Activated naive CD4-positive, alpha-beta T cell treated with anti-CD3 and anti-CD28 coated beads for 36 hours (primary cell): ENCODE data around the gene LTBR. TPM values are rescaled to one million over a fixed set of nuclear protein-coding genes. Genes with fewer than 3 reads are reported as not detected.
A peak's percentile ranks its signal among the peaks of the same experiment; 100 is the strongest.

ENCODE experiments used
- CTCF ChIA-PET: fragments of 350-600 bp; sonication (Branson Sonifier 250); formaldehyde crosslinking; loops from one replicate; lab custom pipeline; 2021; ENCODE audit warnings: antibody characterized with exemption; lab: Charles Lee
- DNase-seq: peaks from one replicate; pipeline ENCODE4 v3.0.0-alpha.2; 2020
- H3K27ac Mint-ChIP-seq: one replicate; pipeline ENCODE4 v1.8.0; 2021; ENCODE audit warnings: mild to moderate bottlenecking, mixed read lengths
- H3K27me3 Mint-ChIP-seq: one replicate; pipeline ENCODE4 v1.8.0; 2021; ENCODE audit warnings: low read depth, mixed read lengths
- H3K36me3 Mint-ChIP-seq: one replicate; pipeline ENCODE4 v1.8.0; 2021; ENCODE audit warnings: low read depth, mixed read lengths
- H3K4me1 Mint-ChIP-seq: one replicate; pipeline ENCODE4 v1.8.0; 2021; ENCODE audit warnings: low read depth, mixed read lengths
- H3K4me3 Mint-ChIP-seq: one replicate; pipeline ENCODE4 v1.8.0; 2021; ENCODE audit warnings: mild to moderate bottlenecking, moderate library complexity, mixed read lengths
- H3K9me3 Mint-ChIP-seq: one replicate; pipeline ENCODE4 v1.8.0; 2021; ENCODE audit warnings: mixed read lengths
- intact Hi-C: fragments of 100-400 bp; cut with micrococcal nuclease; formaldehyde crosslinking; loops from one replicate; pipeline ENCODE4 v1.15.1; 2023
- total RNA-seq, 2 experiments: library from RNA; stranded (reverse); gene quantifications; one replicate each; pipeline ENCODE4 v1.2.3, GENCODE V29; 2021

The LTBR gene
- total RNA-seq, 2 experiments from 2014 or later, result 2.1 to 3.1 TPM

GRCh38 chr12:6393109-6393508 lies 9.1 kb downstream of the LTBR start:
- no peaks in the 10 kb centered on the region for H3K9me3 Mint-ChIP-seq
- intact Hi-C loops, result no loop called here

GRCh38 chr12:6394398-6394797 lies 10.4 kb downstream of the LTBR start:
- intact Hi-C loops, result no loop called here
- Mint-ChIP-seq H3K4me1 (no peaks in the 10 kb centered on the region), H3K4me3 (no peak overlapping the region), H3K27ac (no peak overlapping the region), H3K9me3 (no peaks in the 10 kb centered on the region), H3K36me3 (no peaks in the 10 kb centered on the region), H3K27me3 (no peaks in the 10 kb centered on the region)
- CTCF ChIA-PET, result no interaction called here
- DNase-seq, result no peak

More at GRCh38 chr12:6393109-6393508, 9.1 kb downstream of the LTBR start:
- H3K4me3 Mint-ChIP-seq, result no peak overlapping the region
- no peaks in the 10 kb centered on the region for H3K4me1 Mint-ChIP-seq
- DNase-seq, result no peak
- no peak overlapping the region for H3K27ac Mint-ChIP-seq
- CTCF ChIA-PET, result no interaction called here
- H3K27me3 Mint-ChIP-seq, result no peaks in the 10 kb centered on the region
- H3K36me3 Mint-ChIP-seq, result no peaks in the 10 kb centered on the region

- H3K9me3 Mint-ChIP-seq, result no peaks in the 10 kb centered on the region
- H3K27ac Mint-ChIP-seq, result no peak overlapping the region
- no peak for DNase-seq
- H3K4me3 Mint-ChIP-seq, result no peak overlapping the region
- intact Hi-C loops, result no loop called here
- no peaks in the 10 kb centered on the region for H3K36me3 Mint-ChIP-seq
- H3K27me3 Mint-ChIP-seq, result no peaks in the 10 kb centered on the region
- no peaks in the 10 kb centered on the region for H3K4me1 Mint-ChIP-seq
- CTCF ChIA-PET, result no interaction called here
Measured at GRCh38 chr12:6396031-6396430, 12.1 kb downstream of the LTBR start.

GRCh38 chr12:6399884-6400644 lies 16.1 kb downstream of the LTBR start:
- CTCF ChIA-PET, result interaction anchor here (1.3 kb wide), 1 partner anchor 65 kb away, joined by 3 read pairs; no protein-coding TSS in a partner anchor
- H3K4me1 Mint-ChIP-seq, result no peaks in the 10 kb centered on the region

GRCh38 chr12:6404390-6404789 lies 20.4 kb downstream of the LTBR start:
- CTCF ChIA-PET, result no interaction called here
- no peak overlapping the region for H3K4me3 Mint-ChIP-seq
- H3K27me3 Mint-ChIP-seq, result no peaks in the 10 kb centered on the region
- H3K27ac Mint-ChIP-seq, result no peak overlapping the region
- no peaks in the 10 kb centered on the region for H3K4me1 Mint-ChIP-seq
- no peaks in the 10 kb centered on the region for H3K9me3 Mint-ChIP-seq
- DNase-seq, result no peak
- no peaks in the 10 kb centered on the region for H3K36me3 Mint-ChIP-seq
- intact Hi-C loops, result no loop called here

More at GRCh38 chr12:6399884-6400644, 16.1 kb downstream of the LTBR start:
- no peak for DNase-seq
- H3K9me3 Mint-ChIP-seq, result no peaks in the 10 kb centered on the region
- no peak overlapping the region for H3K4me3 Mint-ChIP-seq
- no peak overlapping the region for H3K27ac Mint-ChIP-seq
- intact Hi-C loops, result no loop called here
- no peaks in the 10 kb centered on the region for H3K27me3 Mint-ChIP-seq
- H3K36me3 Mint-ChIP-seq, result no peaks in the 10 kb centered on the region

GRCh38 chr12:6405963-6406362 lies 22.0 kb downstream of the LTBR start:
- CTCF ChIA-PET, result no interaction called here
- Mint-ChIP-seq H3K9me3 (no peaks in the 10 kb centered on the region), H3K36me3 (no peaks in the 10 kb centered on the region), H3K4me3 (no peak overlapping the region), H3K27me3 (no peaks in the 10 kb centered on the region), H3K27ac (no peak overlapping the region), H3K4me1 (no peaks in the 10 kb centered on the region)
- intact Hi-C loops, result no loop called here
- no peak for DNase-seq

- Mint-ChIP-seq H3K9me3 (no peaks in the 10 kb centered on the region), H3K4me1 (no peaks in the 10 kb centered on the region), H3K36me3 (no peaks in the 10 kb centered on the region), H3K27ac (no peak overlapping the region), H3K27me3 (no peaks in the 10 kb centered on the region), H3K4me3 (no peak overlapping the region)
- CTCF ChIA-PET, result no interaction called here
- intact Hi-C loops, result no loop called here
- no peak for DNase-seq
Measured at GRCh38 chr12:6407236-6407954, 23.4 kb downstream of the LTBR start.

GRCh38 chr12:6416596-6416995 lies 32.6 kb downstream of the LTBR start:
- Mint-ChIP-seq H3K4me1 (peaks cover 8% of the 10 kb centered on the region), H3K9me3 (no peaks in the 10 kb centered on the region), H3K27me3 (no peaks in the 10 kb centered on the region), H3K36me3 (no peaks in the 10 kb centered on the region), H3K27ac (no peak overlapping the region), H3K4me3 (no peak overlapping the region)
- no peak for DNase-seq
- CTCF ChIA-PET, result interaction anchor here (0.5 to 1.1 kb wide), 2 partner anchors 99 to 121 kb away, joined by 3 to 5 read pairs; no protein-coding TSS in a partner anchor
- intact Hi-C loops, result no loop called here

- H3K9me3 Mint-ChIP-seq, result no peaks in the 10 kb centered on the region
- intact Hi-C loops, result no loop called here
- H3K4me1 Mint-ChIP-seq, result peaks cover 14% of the 10 kb centered on the region
- no peak overlapping the region for H3K4me3 Mint-ChIP-seq
- CTCF ChIA-PET, result no interaction called here
- DNase-seq, result no peak
- H3K36me3 Mint-ChIP-seq, result no peaks in the 10 kb centered on the region
- H3K27ac Mint-ChIP-seq, result no peak overlapping the region
- H3K27me3 Mint-ChIP-seq, result no peaks in the 10 kb centered on the region
Measured at GRCh38 chr12:6418796-6419195, 34.8 kb downstream of the LTBR start.

GRCh38 chr12:6420364-6420763 lies 36.4 kb downstream of the LTBR start:
- intact Hi-C loops, result no loop called here
- CTCF ChIA-PET, result interaction anchor here (0.8 kb wide), 1 partner anchor 75 kb away, joined by 3 read pairs; no protein-coding TSS in a partner anchor
- no peaks in the 10 kb centered on the region for H3K36me3 Mint-ChIP-seq
- H3K27ac Mint-ChIP-seq, result no peak overlapping the region
- DNase-seq, result no peak
- H3K9me3 Mint-ChIP-seq, result no peaks in the 10 kb centered on the region
- H3K27me3 Mint-ChIP-seq, result no peaks in the 10 kb centered on the region
- H3K4me1 Mint-ChIP-seq, result peaks cover 26% of the 10 kb centered on the region
- H3K4me3 Mint-ChIP-seq, result no peak overlapping the region

- H3K27me3 Mint-ChIP-seq, result no peaks in the 10 kb centered on the region
- peaks cover 48% of the 10 kb centered on the region for H3K4me1 Mint-ChIP-seq
- H3K27ac Mint-ChIP-seq, result peak overlapping the region; percentile 51
- H3K36me3 Mint-ChIP-seq, result no peaks in the 10 kb centered on the region
- H3K9me3 Mint-ChIP-seq, result no peaks in the 10 kb centered on the region
- intact Hi-C loops, result loop anchor here (1.0 kb wide), 7 partner anchors 42 to 133 kb away; partner anchors contain the start of genes GAPDH, IFFO1 and MRPL51
- DNase-seq, result peak; percentile 88
- peak overlapping the region; percentile 52 for H3K4me3 Mint-ChIP-seq
- CTCF ChIA-PET, result interaction anchor here (0.7 to 7.6 kb wide), 26 partner anchors 12 to 142 kb away, joined by 3 to 223 read pairs (median 6); partner anchors contain the start of genes CD27, MRPL51, TAPBPL and VAMP1
Measured at GRCh38 chr12:6423267-6424007, 39.5 kb downstream of the LTBR start.

GRCh38 chr12:6424008-6424347 lies 40.0 kb downstream of the LTBR start:
- Mint-ChIP-seq H3K4me1 (peaks cover 49% of the 10 kb centered on the region), H3K27me3 (no peaks in the 10 kb centered on the region), H3K36me3 (no peaks in the 10 kb centered on the region), H3K9me3 (no peaks in the 10 kb centered on the region), H3K27ac (peak overlapping the region; percentile 51), H3K4me3 (peak overlapping the region; percentile 52)
- intact Hi-C loops, result no loop called here
- DNase-seq, result no peak
- CTCF ChIA-PET, result interaction anchor here (0.8 to 7.6 kb wide), 26 partner anchors 11 to 142 kb away, joined by 3 to 223 read pairs (median 6); partner anchors contain the start of genes CD27, MRPL51, TAPBPL and VAMP1
